ENCODE results near the gene AGPAT2.
"Not testable (repeated sequence)": the region's sequence is repeated elsewhere in the genome, so short reads cannot be mapped to it uniquely, and the experiment has no call there.

The AGPAT2 gene

GRCh38 chr9:136720251-136720897 is 33.1 kb upstream of the AGPAT2 start:
- no peak for DNase-seq

DNA sequence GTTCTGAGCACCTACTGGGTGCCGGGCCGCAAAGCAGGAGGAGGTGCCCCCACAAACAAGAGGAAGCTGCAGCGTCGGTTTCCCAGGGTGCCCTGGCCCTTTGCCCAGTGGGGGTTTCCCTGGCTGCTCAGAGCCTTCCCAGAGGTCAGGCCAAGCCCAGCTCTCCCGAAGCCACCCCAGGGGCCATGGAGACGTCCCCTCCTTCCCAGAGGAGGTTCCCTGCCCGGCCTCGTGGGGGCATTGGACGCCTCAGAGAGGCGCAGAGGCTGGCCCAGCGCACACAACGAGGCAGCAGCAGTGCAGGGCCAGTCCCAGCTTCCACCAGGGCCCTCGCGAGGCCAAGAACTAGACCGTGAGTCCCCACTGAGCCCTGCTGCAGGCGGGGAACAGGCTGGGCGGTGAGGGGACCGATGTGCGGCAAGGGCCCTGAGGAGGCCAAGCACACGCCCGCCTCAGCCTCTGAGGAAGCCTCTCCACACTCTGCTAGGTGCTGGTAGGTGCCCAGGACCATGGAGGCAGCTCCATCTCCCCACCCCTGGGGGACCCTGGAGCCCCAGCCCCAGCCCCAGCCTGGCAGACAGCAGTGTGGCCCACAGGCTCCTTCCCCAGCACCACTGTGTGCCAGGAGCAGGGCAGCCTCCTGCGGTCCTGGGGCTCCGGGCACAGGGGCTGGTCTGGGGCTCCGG is 32.1 kb upstream of the AGPAT2 start:
- DNase-seq = no peak

DNA sequence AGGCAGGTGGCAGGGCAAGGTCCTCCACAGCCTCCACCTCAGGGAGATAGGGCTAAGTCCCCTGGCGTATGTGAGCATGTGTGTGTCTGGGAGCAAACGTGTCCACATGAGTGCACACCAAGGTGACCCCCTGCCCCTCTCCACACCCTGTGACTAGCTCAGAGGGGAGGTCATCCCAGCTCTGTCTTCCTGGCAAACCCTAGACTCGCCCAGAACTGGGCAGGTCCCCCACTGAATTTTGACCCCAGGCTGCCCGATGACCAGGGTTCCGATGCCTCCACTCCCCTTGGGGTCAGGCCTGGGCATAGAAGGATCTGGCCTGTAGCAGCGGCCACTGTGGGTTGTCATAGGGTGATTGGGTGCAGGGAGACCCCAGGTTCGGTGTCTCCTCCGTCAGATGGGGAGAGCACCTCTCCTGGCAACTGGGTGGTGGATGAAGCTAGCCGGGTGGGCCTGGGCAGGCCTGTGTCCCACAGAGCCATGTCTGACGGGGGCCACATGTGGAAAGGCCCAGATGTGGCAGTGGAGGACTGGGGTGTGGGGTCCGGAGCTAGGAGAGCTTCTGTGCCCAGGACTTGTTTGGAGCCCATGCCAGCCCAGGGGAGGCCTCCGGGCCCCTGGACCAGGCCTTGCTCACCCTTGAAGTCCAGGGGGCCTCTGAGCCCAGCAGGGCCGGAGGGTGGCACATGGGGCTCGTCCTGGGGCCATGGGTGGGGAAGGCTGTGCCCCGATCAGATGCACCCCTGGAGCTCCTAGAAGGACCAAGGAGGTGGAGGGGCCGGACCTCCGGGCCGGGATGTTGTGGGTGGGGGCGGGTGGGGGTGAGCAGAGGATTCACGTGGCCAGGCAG is 31.3 kb upstream of the AGPAT2 start:
- DNase-seq = no peak

DNA sequence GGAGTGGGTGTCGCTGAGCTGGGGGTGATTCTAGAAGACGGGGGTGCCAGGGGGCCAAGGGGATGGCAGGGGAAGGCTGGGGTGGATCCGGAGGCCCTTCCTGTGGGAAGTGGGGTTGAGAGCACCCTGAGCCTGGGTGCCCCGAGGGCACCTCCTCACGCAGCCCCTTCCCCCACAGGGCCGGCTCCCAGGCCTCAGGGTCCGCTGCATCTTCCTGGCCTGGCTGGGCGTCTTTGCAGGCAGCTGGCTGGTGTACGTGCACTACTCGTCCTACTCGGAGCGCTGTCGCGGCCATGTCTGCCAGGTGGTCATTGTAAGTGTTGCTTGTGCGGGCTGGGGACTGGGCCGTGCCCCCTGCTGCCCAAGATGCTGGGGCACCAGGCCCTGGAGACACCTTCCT is 30.1 kb upstream of the AGPAT2 start:
- DNase-seq = no peak

- no peak for DNase-seq
Observed at GRCh38 chr9:136714893-136715274, 27.6 kb upstream of the AGPAT2 start.

DNA sequence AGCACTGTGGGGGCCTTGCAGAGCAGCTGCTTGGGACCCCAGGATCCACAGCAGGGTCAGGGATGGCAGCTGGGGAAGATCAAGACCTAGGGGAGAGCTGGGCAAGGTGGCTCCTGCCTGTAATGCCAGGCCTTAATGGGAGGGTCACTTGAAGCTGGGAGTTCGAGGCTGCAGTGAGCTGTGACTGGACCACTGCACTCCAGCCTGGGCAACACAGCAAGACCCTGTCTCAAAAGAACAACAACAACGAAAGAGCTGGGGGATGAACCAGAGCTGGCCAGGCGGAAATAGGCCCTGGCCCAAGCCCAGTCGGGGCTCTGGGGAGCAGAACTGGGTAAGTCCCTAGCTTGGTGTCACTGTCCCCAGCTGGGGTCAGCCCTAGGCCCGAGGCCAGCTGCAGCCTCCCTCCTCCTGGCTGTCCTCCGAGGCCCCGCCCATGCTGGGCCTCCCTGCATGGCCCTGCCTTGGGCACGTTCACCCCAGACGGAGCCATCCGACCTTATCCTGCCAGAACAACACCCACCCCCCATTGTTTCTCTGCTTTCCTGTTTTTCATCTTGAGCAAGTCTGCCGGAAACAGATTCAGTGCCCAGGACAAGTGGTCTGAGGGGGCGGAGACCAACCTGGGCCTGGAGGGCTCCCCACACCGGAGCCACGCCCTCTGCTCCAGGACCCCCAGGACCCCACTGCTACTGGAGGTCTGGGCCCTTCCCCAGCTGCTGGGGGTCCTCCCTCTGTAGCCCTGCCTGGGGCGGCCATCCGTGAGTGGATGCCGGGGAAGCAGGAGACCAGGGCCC is 27.0 kb upstream of the AGPAT2 start:
- no peak for DNase-seq

- no peak for DNase-seq
Observed at GRCh38 chr9:136713550-136713949, 26.3 kb upstream of the AGPAT2 start.

DNA sequence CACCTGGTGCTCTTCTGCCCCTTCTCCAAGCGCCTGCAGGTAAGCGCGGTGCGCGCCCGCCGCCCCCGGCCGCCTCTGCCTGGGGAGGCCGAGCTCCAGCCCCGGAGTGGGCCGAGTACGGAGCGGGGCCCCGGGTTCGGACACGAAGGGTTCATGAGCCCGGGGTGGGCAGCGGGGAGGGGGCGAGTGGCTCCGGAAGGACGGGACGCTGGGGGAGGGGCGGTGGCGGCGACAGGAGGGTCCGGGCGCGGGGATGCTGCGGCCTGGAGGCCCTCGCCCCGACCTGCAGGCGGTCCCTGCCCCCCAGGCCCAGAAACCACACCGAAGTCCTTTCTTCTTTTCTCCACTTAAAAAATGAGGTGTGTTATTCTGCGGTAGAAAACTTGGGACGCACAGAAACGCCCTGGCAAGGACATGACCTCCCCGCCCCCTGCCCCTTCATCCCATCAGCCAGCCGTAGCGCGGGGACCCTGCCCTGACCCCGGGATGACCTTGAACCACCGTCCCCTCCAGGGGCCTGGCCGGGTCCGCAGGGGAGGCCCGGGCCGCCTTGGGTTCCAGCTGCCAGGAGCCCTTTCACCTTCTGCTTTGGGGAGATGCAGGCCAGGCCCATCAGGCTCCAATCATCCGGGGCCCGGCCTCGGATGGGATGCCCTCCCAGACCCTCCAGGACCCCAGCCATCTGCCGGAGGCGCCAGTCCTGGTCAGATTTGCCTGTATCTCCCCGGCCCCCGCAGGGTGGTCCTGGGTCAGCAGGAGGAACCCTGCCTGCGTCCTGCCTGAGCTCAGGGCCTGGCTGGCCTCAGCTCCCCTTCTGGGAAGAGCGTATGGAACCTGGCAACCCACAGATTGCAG is 25.7 kb upstream of the AGPAT2 start:
- DNase-seq = no peak

DNA sequence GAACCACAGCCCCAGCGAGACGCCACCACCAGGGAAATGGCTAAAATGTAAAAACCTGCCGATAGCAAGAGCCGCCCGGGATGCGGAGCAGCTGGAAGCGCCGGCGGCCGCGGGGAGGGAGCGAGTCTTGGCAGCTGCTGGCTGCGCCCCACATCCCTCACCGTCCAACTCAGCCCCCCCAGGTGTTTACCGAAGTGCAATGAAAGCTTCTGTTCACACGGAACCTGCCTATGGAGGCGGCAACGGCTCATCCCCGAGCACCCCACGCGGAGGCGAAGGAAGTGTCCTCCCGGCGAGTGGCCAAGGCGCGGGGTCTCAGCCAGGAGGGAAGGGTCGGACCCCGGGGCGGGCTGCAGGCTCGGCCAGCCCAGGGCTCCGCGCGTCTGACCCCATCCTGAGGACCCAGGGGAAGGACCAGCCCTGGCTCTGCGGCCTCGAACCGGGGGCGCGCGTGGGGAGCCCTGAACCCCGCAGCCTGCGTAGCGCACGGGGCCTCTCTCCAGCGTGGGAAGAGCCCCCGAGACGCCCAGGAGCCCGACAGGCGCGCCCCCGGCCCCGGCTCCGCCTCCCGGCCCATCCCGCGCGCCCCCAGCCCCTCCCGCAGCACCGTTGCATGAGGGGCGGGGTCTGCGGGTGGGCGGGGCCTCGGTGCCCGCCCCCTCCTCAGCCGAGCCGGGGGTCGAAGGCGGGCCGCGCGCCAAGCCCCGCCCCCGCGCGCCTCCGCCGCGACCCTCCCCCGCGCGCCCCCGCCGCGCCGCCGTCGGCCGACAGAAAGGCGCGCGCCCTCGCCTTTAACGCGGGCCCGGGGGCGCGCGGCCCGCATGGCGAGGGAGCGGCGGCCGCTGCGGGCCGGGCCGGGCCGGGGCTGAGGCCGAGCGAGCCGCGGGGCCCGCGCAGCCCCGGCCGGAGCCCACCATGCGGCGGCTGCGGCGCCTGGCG is 24.8 kb upstream of the AGPAT2 start, which contains the start of gene DIPK1B:
Gene DIPK1B, plus strand, starts transcription at position 822 of the 939 bp plus-strand sequence. Its CDS starts 94 bp downstream, at position 916.
- no peak for DNase-seq

GRCh38 chr9:136711219-136711648 is 24.0 kb upstream of the AGPAT2 start:
- not testable (repeated sequence) for DNase-seq

DNA sequence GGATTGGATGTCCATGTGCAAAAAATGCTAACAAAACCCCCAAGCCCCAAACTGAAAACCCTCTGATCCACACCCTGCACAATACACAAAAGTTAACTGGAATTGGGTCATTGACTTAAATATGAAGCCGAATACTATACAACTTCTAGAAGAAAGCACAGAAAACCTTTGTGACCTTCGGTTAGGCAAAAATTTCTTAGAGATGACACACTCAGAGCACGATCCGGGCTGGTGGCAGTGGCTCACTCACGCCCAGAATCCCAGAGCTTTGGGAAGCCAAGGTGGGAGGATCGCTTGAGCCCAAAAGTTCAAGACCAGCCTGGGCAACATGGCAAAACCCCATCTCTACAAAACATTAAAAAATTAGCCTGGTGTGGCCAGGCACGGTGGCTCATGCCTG is 23.3 kb upstream of the AGPAT2 start:
- DNase-seq = no peak

DNA sequence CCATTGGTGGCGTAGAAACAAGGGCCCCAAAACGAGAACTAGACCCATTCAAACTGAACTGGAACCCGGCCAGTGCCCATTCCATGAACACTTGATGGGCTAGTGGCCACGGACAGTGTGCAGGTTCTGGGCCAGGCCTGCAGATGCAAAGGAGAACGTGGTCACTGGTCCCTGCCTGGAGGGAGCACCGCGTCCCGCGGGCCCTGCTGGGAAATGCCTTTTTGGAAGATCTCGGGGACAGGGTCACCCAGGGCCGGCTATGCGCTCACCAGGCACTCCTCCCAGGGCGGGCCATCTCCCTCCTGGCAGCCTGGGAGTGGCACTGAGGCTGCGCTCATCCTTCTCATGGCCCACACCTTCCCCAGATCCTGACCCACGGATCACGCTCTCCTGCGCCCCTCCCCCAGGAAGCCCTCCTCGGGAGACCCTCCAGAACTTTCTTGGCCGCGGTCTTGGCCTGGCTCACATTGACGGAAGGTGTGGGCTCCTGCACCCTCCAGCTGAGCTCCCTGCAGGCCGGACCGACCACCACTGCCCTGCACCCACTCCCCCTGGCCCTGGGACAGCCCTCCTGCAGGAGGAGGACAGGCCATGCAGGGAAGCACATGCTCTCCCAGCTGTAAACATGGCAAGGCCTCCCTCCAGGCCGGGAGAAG is 22.3 kb upstream of the AGPAT2 start:
- no peak for DNase-seq

DNA sequence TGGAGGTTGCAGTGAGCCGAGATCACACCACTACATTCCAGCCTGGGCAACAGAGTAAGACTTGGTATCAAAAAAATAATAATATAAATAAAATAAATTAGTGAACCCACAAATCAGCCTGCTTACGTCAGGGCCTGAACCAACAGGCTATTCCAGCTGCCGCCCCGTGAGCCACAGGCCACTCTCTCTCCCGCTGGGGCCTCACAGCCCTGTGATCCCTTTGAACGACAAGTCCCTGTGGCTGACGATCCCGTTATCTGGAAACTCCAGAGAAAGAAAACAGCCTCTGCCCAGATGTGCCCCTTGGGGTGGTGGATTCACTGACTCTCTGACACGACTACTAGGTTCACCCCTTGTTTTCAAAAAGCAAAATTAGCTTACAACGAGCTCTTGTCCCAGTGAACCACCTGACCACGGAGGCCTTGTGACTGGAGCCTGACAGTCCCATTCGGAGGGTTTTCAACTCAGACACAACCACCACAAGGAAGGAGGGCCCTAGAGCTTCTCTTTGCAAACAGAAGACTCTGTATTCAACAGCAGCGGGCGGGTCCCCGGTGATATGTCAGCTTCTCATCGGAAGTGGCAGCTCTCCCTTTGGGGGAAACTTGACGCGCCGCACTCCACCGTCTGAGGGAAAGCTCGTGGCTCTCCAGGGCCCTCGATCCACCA is 20.7 kb upstream of the AGPAT2 start:
- no peak for DNase-seq

DNA sequence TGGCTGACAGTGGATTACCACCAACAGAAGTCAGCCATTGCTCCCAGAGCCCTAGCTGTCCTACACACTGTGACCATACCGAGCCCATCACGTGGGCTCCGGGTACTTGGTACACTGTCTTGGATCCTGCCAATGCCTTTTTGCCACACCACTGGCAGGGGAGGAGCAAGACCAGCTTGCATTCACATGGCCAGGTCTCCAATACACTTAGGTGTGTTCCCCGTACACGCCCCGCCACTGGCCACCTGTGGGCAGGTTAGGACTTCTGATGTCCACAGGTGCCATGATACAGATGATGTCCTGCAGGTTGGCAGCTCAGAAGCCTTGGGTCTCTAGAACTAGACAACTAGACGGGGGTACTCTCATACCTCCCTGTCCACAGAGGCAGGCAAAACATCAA is 19.8 kb upstream of the AGPAT2 start:
- DNase-seq = no peak

- no peak for DNase-seq
Observed at GRCh38 chr9:136705564-136705963, 18.3 kb upstream of the AGPAT2 start.

DNA sequence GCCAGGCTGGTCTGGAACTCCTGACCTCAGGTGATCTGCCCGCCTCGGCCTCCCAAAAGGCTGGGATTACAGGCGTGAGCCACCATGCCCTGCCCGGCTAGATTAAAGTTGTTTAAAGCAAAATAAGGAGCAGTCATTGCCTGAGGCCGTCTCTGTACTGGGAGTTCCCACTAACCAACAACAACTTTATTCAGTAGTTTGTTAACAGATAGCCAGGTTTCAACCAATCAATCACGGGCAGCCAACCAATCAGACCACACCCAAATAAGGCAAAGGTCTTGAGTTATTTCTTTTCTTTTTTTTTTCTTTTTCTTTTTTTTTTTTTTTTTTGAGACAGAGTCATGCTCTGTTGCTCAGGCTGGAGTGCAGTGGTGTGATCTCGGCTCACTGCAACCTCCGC is 17.5 kb upstream of the AGPAT2 start:
- DNase-seq = not testable (repeated sequence)

- no peak for DNase-seq
Observed at GRCh38 chr9:136703276-136703860, 16.1 kb upstream of the AGPAT2 start.

GRCh38 chr9:136701668-136702053 is 14.4 kb upstream of the AGPAT2 start:
- DNase-seq = no peak

All from CD4-positive, alpha-beta T cell treated with Interleukin-4 for 4 hours (primary cell).